G401.6 (cell line): ENCODE results near the gene NCR2.

Experiments
- FAIRE-seq: peaks from 2 replicates; lab custom pipeline; 2012; peaks lifted over from hg19 to GRCh38; lab: Jason Lieb, UNC

Gene NCR2

GRCh38 chr6:41359617-41360313 is 24.4 kb downstream of the NCR2 start:
- no peak for FAIRE-seq

DNA sequence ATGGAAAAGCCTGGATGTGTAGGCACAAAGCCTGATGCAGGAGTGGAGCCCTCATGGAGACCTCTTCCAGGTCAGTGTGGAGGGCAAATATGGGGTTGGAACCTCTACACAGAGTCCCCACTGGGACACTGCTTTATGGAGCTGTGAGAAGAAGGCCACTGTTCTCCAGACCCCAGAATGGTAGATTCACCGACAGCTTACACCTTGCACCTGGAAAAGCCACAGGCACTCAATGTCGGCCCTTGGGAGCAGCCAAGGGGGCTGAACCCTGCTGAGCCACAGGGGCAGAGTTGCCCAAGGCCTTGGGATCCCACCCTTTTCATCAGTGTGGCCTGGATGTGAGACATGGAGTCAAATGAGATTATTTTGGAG is 24.9 kb downstream of the NCR2 start:
- FAIRE-seq: no peak

DNA sequence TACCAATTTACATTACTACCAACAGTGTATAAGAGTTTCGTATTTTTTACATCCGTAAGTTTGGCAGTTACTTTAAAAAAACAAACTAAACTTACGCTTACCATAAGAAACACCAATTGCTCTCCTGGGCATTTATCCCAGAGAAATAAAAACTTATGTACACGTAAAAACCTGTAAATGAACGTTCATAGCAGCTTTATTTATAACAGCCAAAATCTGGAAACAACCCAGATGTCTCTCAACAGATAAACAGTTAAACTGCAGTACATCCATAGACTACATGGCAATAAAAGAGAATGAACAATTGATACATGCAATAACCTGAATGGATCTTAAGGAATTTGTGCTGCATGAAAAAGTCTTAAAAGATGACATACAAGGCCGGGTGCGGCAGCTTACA is 30.7 kb downstream of the NCR2 start:
- FAIRE-seq: no peak

GRCh38 chr6:41367061-41367460 is 31.7 kb downstream of the NCR2 start:
- no peak for FAIRE-seq

- FAIRE-seq: no peak
Observed at GRCh38 chr6:41367700-41368099, 32.3 kb downstream of the NCR2 start.

DNA sequence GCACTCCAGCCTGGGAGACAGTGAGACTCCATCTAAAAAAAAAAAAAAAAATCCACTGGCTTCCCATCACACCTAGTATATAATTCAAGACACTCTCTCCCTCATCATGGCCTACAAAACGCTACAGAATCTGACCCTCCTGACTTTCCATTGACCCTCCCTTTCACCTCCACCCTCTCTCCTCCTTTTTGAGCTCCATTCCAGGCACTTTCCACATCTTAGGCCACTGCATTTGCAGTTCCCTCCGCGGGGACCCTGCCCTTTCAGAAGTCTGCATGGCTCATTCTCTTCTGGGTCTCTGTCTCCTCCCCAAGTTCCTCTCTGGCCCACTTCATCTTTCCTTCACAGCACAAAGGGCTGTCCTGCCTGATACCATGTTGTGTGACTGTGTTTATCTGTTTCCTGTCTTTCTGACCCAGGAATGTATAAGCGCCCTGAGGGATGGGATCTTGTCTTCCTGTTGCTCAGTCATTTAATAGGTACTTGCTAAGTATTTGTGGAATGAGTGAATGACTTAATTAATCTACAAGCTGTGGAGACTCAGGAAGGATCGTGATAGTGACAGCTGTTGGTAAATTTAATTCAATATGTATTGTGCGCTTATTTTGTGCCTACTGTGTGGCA is 35.2 kb downstream of the NCR2 start:
- FAIRE-seq: no peak

DNA sequence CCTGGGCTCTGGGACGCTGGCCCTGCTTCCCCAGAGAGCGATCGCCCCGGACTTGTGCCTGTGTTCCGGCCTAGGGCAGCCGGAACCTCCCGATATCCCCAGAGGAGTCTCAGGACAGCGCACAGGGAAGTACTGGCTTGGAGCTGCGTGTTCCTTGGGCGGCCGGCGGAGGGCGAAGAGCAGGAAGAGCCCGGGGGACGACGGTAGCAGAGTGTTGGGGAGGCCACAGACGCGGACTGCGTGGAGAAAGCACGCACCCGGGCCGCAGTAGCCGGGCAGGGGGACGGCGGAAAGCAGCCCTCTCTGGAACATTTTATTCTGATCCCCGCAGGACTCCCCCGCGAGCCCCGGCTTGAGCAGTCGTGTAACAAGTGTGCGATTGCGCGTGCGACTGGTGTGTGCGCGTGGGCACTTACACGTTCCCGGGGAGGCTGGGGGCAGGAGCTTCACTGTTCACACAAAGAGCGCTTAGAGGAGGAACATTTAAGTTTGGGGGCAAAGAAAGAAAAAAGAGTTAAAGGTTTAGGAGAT is 36.1 kb downstream of the NCR2 start:
- no peak for FAIRE-seq

DNA sequence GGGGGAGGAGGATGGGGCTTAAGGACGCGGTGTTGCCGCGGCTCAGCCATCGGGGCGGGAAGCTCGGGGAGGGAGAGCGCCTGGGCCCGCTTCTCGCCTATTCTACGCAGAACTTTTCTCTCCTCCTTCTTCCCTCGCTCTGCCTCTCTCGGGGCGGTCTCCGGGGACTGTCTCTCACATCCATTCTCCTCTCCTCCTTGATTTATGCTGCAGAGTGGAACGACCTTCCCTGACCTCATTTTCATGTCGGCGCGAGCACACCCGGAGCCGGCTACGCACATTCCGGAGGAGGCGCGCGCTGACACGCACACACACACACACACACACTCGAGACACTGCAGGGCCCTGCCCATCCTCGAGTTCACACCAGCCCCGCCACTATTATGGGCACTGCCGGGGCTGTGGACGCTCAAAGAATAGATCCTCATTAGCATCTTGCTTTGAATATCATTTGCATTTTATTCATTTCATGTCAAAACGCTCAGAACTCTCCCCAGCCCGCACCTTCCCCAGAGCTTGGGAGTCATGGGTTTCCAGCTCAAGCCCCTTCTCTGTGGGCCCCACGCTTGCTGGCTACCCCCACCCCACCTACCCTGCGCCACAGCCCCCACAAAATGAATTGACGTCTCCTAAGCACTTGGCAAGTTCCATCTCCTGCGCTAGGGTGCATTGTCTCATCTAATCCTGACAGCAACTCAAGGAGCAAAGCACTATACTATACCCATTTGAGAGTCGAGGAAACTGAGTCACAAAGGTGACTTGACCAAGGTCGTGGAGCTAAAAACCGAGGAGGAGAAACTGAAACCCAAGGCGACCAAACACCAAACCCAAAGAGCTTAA is 36.8 kb downstream of the NCR2 start:
- FAIRE-seq: no peak

DNA sequence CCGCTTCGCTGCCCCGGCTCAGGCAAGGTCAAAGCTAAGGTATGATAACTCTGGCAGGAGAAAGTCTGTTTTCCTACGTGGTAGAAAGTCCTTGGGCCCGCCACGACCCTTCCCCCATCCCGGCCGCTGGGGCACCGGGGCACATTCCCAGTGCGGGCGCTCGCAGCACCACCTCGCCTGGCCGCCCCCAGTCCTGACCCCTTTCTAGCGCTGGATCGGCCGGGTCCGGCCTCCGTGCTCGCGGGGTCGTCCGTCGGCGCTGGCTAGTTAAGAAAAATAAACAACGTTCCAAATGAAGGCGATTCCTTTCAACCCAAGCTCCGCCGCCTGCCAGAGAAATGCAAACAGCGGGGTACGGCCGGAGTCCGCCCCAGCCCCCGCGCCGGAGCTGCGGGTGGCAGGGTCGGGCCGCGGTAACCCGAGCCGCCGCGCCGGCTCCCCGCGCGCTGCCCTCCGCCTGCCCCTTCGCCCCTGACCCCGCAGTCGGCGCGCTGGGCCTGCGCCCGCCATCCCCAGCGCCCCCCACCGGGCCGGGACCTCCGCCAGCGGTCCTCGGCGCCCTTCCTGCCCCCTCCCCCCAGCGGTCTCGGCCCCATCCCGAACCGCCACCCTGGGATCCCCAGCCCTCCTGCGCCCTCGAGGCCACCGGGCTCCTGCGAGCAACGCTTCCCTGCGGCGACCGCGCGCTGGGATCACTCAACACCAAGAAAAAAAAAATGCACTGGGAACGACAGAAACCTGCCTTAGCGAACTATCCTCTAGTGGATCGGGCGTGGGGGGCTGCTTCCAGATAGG is 37.6 kb downstream of the NCR2 start:
- no peak for FAIRE-seq

GRCh38 chr6:41373627-41373918 is 38.2 kb downstream of the NCR2 start:
- FAIRE-seq: no peak

- FAIRE-seq: no peak
Observed at GRCh38 chr6:41373919-41374617, 38.7 kb downstream of the NCR2 start.

GRCh38 chr6:41374618-41375590 is 39.5 kb downstream of the NCR2 start:
- no peak for FAIRE-seq

GRCh38 chr6:41375598-41376151 is 40.3 kb downstream of the NCR2 start:
- no peak for FAIRE-seq

GRCh38 chr6:41376176-41376575 is 40.8 kb downstream of the NCR2 start:
- FAIRE-seq: no peak

DNA sequence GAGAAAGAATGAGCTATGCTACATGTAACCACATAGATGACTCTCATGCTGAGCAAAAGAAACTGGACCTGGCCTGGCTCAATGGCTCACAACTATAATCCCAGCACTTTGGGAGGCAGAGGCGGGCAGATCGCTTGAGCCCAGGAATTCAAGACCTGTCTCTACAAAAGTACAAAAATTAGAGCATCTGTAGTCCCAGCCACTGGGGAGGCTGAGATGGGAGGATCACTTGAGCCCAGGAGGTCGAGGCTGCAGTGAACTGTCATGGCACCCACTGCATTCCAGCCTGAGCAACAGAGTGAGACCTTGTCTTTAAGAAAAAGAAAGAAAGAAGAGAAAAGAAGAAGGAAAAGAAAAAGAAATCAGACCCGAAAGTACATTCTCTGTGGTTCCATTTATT is 41.7 kb downstream of the NCR2 start:
- no peak for FAIRE-seq

GRCh38 chr6:41379306-41379705 is 43.9 kb downstream of the NCR2 start:
- no peak for FAIRE-seq

DNA sequence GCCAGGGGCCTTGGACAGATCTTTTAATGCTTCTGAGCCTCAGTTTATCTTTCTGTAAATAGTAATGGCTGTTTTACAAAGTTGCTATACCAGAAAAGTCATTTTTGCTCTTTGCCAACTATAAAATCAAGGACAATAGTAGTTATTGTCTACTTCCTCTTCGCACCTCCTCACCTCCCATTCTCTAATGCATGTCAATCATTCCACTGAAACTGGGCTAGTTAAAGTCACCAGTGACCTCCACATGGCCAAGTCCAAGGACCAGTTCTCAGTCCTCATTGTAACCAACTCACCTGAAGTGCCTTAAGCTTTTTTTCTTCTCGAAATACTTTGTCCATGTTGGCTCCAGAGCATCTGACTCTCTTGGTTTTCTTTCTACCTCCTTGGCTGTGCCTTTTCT is 51.2 kb downstream of the NCR2 start:
- no peak for FAIRE-seq

- FAIRE-seq: no peak
Observed at GRCh38 chr6:41392246-41392645, 56.8 kb downstream of the NCR2 start.

DNA sequence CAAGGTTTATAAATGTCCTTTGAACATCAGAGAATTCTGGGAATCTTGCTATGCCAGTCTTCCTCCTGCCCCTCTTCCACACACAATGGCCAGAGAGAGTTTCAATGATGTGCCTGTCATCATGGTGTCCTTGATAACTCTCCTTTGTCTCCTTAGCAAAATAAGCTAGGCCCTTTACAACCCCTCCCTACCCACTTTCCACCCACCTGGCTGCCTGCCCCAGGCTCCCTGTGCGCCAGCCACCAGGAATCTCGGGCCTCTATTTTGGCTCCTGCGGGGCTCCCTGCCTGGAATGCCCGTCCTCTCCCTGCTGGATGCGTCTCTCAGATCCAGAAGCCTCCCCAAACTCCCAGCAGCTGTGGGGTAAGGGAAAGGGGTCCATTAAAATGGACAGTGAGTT is 60.9 kb downstream of the NCR2 start:
- no peak for FAIRE-seq

GRCh38 chr6:41399424-41399823 is 64.0 kb downstream of the NCR2 start:
- FAIRE-seq: no peak
